Measurements from ENCODE around the gene RCBTB1.

DNA sequence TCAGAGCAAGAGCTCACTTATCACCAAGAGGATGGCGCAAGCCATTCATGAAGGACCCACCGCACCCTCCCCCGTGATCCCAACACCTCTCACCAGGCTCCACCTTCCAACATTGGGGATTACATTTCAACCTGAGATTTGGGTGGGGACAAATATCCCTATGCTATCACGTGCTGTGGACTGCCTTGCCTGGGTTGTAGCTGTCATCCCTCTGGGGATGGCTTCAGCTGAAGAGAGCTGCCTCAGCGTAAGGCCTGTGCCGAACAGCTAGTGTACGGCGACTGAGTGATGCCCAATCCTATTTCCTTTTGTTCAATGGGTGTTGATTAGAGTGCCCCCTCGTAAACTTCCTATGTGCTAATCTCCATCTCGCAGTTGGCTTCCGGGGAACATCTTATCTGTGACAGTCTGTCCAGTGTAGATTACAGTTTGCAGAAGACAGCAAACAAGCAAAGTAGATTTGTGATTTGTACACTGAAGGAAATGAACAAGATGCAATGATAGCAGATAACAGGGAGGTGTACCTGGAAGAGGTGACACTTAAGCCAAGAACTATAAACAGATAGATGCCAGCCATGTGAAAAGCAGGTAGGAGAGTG lies 11.8 kb upstream of the RCBTB1 start:
- TF ChIP-seq, protein P1, sequence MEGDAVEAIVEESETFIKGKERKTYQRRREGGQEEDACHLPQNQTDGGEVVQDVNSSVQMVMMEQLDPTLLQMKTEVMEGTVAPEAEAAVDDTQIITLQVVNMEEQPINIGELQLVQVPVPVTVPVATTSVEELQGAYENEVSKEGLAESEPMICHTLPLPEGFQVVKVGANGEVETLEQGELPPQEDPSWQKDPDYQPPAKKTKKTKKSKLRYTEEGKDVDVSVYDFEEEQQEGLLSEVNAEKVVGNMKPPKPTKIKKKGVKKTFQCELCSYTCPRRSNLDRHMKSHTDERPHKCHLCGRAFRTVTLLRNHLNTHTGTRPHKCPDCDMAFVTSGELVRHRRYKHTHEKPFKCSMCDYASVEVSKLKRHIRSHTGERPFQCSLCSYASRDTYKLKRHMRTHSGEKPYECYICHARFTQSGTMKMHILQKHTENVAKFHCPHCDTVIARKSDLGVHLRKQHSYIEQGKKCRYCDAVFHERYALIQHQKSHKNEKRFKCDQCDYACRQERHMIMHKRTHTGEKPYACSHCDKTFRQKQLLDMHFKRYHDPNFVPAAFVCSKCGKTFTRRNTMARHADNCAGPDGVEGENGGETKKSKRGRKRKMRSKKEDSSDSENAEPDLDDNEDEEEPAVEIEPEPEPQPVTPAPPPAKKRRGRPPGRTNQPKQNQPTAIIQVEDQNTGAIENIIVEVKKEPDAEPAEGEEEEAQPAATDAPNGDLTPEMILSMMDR (IDR thresholded peaks at IDR 0.05): no peak
- no peak for TF ChIP-seq POLR2A (IDR thresholded peaks at IDR 0.05)

Measured in lower leg skin (tissue), 3 donors.